CD4-positive, alpha-beta T cell treated with Interleukin-1 beta for 1 hour (primary cell): ENCODE measurements around the gene RAI14.

ENCODE experiments used
- DNase-seq, 2 donors: peaks; one replicate each; pipeline ENCODE4 v3.0.0-alpha.2; 2020 to 2022

RAI14 gene

GRCh38 chr5:34680896-34681295, 24.8 kb downstream of the RAI14 start:
- no peak for DNase-seq

GRCh38 chr5:34682926-34683623, 26.9 kb downstream of the RAI14 start:
- DNase-seq = no peak

DNA sequence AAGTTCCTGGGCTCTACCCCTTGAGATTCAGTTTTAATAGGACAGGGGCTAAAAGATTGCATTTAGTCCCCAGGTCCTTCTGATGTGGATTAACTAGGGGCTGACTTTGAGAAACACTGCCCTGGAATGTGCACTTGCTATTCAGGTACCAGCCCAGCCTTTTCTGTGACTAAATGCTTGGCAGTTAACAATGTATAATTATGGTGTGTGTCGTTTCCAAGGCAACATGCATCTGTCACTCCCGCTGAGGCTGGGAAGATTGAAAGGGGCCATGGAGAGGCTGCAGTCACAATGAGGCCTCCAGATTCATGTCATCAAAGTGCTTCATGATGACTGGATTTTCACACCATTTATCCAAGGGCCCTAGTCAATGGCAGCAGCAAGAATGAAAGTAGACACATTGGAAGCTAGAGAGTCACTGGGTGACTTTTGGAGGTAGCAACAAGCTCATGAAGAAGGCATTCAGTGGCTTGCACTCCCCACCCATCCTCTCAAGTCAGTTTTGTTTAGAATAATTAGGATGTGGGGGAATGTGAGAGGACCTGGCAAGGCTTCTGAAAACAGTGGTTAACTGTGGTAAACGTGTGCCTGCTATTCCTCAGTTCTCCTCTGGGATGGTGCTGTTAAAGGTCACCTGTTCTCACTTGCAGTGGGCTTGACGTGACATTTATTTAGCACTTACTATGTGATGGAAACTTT, 28.3 kb downstream of the RAI14 start:
- no peak for DNase-seq

DNA sequence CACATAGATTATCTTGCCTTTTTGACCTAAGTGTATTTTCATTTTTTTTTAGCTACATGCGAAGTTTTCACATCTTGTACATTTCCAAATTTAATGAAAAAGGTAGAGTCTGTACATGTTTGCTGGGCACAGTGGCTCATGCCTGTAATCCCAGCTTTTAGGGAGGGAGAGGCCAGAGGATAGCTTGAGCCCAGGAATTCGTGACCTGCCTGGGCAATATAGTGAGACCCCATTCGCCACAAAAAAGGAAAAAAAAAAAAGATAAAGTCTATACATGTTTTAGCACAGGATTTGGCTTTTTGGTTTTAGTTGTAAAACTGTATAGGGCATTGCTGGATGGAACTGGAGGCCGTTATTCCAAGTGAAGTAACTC, 28.8 kb downstream of the RAI14 start:
- DNase-seq = no peak

GRCh38 chr5:34685485-34686165, 29.5 kb downstream of the RAI14 start:
- DNase-seq = no peak

- no peak for DNase-seq
These were observed 30.7 kb downstream of the RAI14 start for GRCh38 chr5:34686762-34687268.

DNA sequence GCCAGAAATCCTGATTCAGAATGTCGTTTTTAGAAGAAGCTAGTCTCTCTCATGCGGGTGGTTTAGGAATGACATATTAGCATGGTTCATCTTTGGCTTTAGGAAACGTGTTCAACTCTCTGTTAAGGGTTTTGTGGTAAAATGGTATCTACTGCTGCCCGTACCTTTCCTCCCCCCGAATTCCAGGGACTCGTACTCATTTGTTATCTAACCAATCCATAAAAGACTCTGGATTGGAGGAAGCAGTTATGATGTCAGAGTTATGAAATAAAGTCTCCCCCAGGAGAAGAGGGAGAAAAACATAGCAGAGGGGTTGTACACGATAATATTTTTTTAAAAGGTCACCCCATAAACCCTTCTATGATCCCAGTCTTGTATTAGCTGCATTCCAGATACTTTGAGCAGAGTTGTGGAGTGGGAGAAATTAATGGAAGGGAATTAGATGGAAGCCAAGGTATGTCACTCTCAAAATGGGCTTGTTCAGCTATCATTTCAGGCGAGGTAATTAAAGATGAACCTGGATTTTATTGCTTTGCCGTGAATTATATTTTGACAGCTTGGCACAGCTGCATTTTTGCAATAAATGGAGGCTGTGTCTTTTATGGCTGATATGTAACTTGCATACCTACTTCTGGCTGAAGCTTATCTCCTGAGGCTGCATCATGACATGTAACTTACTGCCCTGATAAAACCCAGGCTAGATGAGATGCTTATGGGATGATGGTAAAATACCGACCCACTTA, 31.3 kb downstream of the RAI14 start:
- no peak for DNase-seq

DNA sequence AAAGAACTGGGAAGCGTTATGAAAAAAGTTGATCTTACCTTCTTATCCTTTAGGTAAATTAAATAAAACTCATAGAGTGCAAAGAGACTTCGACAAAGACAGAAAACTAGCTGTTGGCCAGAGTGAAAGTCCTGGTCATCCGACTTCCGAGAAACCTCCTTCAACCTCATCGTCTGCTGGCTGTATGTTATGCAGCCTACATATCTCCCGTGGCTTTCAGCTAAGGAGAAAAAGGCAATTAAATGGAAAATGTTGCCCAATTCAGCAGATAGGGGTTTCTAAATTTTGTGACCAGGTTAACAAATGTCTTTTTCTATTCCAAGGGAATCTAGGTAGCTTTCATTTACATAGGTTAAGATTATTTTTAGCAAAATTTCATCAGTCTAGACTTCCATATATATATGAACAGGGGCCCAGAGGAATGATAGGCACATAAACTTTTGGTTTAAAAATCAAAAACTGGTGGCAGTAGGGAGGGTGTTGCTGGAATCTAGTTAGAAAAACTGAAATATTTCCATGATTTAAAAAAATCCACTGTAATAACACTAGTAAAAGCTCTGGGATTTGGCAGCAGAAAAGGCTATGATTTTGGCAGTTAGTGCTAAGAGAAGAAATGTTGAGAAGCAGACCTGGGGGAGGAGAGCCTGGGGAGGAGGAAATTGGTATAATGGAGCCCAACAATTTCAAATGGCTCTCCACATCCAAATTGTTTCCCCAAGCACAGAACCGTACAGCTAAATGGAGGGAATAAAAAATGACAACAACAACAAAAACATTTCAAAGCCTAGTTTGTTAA, 32.1 kb downstream of the RAI14 start:
- DNase-seq = no peak

DNA sequence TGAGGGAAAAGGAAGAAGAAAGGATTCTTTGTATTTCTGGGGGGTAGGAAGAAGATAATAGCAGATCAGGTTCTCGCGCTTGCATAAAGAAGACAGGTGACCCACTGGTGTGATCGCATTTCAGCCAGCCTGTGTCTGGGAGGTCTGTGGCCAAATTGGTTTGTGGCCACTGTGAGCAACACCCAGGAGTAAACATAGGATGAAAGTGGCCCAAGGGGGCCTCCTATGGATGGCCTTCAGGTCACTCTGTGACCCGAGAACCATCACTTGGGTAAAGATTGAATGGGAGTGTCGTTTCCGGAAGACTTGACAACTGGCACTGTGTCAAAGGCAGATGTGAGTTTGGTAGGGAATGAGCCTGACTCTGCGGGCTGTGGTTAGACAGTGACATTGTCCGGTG, 34.2 kb downstream of the RAI14 start:
- DNase-seq = no peak

GRCh38 chr5:34690898-34691297, 34.8 kb downstream of the RAI14 start:
- no peak for DNase-seq

- no peak for DNase-seq
These were observed 35.2 kb downstream of the RAI14 start for GRCh38 chr5:34691326-34691725.

DNA sequence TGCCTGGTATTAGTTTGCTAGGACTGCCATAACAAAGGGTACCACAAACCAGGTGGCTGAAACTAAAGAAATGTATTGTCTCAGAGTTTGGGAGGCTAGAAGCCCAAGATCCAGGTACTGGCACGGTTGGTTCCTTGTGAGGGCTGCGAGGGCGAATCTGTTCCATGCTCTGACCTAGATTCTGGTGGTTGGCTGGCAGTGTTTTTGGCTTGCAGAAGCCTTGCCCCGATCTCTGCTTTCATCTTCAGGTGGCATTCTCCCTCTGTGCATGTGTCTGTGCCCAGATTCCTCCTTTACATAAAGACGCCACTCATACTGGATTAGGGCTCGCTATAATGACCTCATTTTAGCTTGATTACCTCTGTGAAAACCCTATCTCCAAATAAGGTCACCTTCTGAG, 36.7 kb downstream of the RAI14 start:
- no peak for DNase-seq

DNA sequence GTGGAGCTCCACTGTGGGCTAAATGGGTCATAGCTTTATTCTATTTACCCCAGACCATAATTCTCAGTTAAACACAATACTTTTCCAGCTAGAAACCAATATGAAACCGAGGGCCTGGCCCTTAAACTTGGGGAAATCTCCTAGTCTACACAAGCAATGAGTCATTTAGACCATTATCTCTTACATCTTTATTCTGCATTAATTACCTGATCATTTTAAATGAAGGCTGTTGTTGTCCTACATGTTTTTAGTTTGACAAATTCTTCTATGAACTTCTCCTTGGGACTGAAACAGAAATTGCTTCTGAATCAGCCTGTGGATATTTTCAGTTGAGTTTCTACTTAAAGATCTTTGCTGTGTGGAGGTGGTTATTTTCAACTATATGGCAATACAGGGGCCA, 37.9 kb downstream of the RAI14 start:
- no peak for DNase-seq

DNA sequence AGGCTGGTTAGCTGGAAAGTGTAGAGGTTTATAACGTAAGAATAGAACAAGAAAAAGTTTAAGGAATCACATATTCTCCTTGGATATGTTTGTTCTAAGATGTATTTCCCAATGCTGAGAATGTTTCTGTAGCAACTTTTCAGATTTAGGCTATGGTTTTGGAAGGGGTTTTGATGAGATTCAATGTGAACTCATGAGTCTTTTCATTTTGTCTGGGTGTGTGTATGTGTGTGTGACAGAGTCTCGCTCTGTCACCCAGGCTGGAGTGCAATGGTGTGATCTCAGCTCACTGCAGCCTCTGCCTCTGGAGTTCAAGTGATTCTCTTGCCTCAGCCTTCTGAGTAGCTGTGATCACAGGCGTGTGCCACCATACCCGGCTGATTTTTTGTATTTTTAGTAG, 38.6 kb downstream of the RAI14 start:
- DNase-seq = no peak

DNA sequence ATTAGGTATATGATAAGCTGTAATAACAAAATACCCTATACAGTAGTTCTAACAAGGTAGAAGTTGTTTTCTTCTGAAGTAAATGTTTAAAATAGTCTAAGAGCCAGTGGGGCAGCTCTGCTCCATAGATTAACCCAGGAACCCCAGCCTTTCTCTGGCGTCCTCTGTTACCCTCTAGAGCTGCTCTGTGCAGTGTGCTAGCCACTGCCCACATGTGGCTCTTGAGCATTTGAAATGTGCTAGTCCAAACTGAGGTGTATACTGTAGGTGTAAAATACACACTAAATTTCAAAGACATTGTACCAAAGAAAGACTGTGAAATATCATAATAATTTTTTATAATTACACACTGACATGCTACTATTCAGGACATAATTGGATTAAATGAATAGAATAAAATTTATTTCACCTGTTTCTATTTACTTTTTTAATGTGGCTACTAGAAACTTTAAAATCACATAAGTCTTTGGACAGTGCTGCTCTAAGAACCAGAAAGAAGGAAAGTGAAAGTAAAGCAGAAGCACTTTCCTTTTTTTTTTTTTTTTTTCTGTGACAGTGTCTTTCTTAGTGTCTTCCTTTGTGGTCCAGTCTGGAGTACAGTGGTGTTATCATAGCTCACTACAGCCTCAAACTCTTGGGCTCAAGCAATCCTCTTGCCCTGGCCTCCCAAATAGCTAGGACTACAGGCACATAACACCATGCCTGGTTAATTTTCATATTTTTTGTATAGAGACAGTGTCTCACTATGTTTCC, 39.3 kb downstream of the RAI14 start:
- DNase-seq = no peak

GRCh38 chr5:34697308-34698108, 41.4 kb downstream of the RAI14 start:
- no peak for DNase-seq

- no peak for DNase-seq
These were observed 41.9 kb downstream of the RAI14 start for GRCh38 chr5:34698109-34698419.

- no peak for DNase-seq
These were observed 42.6 kb downstream of the RAI14 start for GRCh38 chr5:34698754-34699153.

- no peak for DNase-seq
These were observed 43.3 kb downstream of the RAI14 start for GRCh38 chr5:34699155-34700077.

GRCh38 chr5:34700078-34700452, 43.9 kb downstream of the RAI14 start:
- DNase-seq = no peak
